HepG2 (cell line): ENCODE data around the gene RAC3. TPM values are rescaled to one million over a fixed set of nuclear protein-coding genes. Genes with fewer than 3 reads are reported as not detected.
A peak's percentile ranks its signal among the peaks of the same experiment; 100 is the strongest.

Source experiments
- ATF7-NPFF ChIP-seq: sonication (generic); formaldehyde crosslinking; IDR thresholded peaks from 2 replicates; pipeline ENCODE4 v1.8.1; 2023; ENCODE audit warnings: mild to moderate bottlenecking, low read depth, missing genetic modification reagents, moderate library complexity
- KDM3A ChIP-seq: IDR thresholded peaks from 2 replicates; pipeline ENCODE4 v1.6.1; 2018; ENCODE audit warnings: low read depth, missing compliant biosample characterization
- KLF15 ChIP-seq: sonication (generic); formaldehyde crosslinking; IDR thresholded peaks from 2 replicates; pipeline ENCODE4 v1.8.1; 2023; ENCODE audit warnings: borderline replicate concordance, mild to moderate bottlenecking, inconsistent platforms, missing genetic modification reagents, mixed read lengths
- MXD1 ChIP-seq: sonication (generic); formaldehyde crosslinking; IDR thresholded peaks from 2 replicates; pipeline ENCODE4 v1.4.0; 2020; ENCODE audit warnings: mild to moderate bottlenecking, missing genetic modification reagents
- NFE2L2 ChIP-seq: fragments of 150-350 bp; IDR thresholded peaks from 2 replicates; pipeline ENCODE4 v1.6.1; 2014; ENCODE audit warnings: low read length
- POGZ ChIP-seq: sonication (generic); formaldehyde crosslinking; IDR thresholded peaks from 2 replicates; pipeline ENCODE4 v1.4.0; 2020; ENCODE audit warnings: mild to moderate bottlenecking, missing genetic modification reagents
- REXO4 ChIP-seq: sonication (generic); formaldehyde crosslinking; IDR thresholded peaks from 2 replicates; pipeline ENCODE4 v1.8.0; 2022; ENCODE audit warnings: missing genetic modification reagents, mild to moderate bottlenecking, borderline replicate concordance
- ZHX1 ChIP-seq: sonication (generic); formaldehyde crosslinking; IDR thresholded peaks from 2 replicates; pipeline ENCODE4 v1.8.1; 2022; ENCODE audit warnings: low read depth, mild to moderate bottlenecking, missing genetic modification reagents
- ZHX2 ChIP-seq, 2 experiments: sonication (generic) in 1 of 2; formaldehyde crosslinking in 1 of 2; IDR thresholded peaks; 2 replicates each; pipeline versions ENCODE4 v1.6.1 to v1.9.0; 2014 to 2022; ENCODE audit warnings: antibody characterized with exemption in 1 of 2, borderline replicate concordance in 1 of 2, inconsistent platforms in 1 of 2, low read depth in 1 of 2, missing genetic modification reagents in 1 of 2
- ZNF331 ChIP-seq: sonication (generic); formaldehyde crosslinking; IDR thresholded peaks from 2 replicates; pipeline ENCODE4 v1.4.0; 2020; ENCODE audit warnings: missing genetic modification reagents
- ZSCAN25 ChIP-seq: sonication (generic); formaldehyde crosslinking; IDR thresholded peaks from 2 replicates; pipeline ENCODE4 v1.8.0; 2022; ENCODE audit warnings: mild to moderate bottlenecking, missing genetic modification reagents
- polyA plus RNA-seq, 8 experiments: library from polyadenylated mRNA; depleted of rRNA in 3 of 8; stranded (reverse) in 7 of 8; unstranded in 1 of 8; fragments of >200 nt; fragmentation: Illumina TruSeq in 4 of 8; extraction: Trizol in 4 of 8; gene quantifications; 2 replicates each; pipeline versions ENCODE4 v1.2.1 to v1.2.3, GENCODE V29; 2011 to 2016; ENCODE audit warnings: low read depth in 4 of 8, missing spikeins in 1 of 8, mixed read lengths in 1 of 8; ENCODE audit not compliant: insufficient read depth in 1 of 8
- total RNA-seq, 5 experiments: library from RNA; depleted of rRNA; stranded (reverse); fragments of >200 nt; fragmentation: Illumina TruSeq; extraction: Trizol; gene quantifications; 2 replicates each; pipeline ENCODE4 v1.2.3, GENCODE V29; 2016; ENCODE audit warnings: low read depth in 1 of 5
- TF ChIP-seq, protein P1 (sequence below): sonication (generic); formaldehyde crosslinking; IDR thresholded peaks from 2 replicates; pipeline ENCODE4 v1.4.0; 2020; ENCODE audit warnings: missing genetic modification reagents

RAC3 gene
- total and polyA plus RNA-seq, 2 of the 13 experiments (the other 11 are each of a cell fraction or from before 2014, with no cell fraction given): 10.5 to 21.3 TPM

- TF ChIP-seq ZHX2 (IDR thresholded peaks at IDR 0.05; ENCODE audit: low read depth) (0 out of 2 replicates have a peak, but pooled peaks have one; percentile 18), ZHX2 (CRISPR knock-in tag; IDR thresholded peaks at IDR 0.05; ENCODE audit: borderline replicate concordance) (no peak), MXD1 (0 out of 2 replicates have a peak, but pooled peaks have one; percentile 18), ZNF331 (CRISPR knock-in tag) (no peak), NFE2L2 (no peak), KDM3A (CRISPR knock-in tag) (peak; percentile 62; the same call in 1 of the 2 replicates), ZHX1 (CRISPR knock-in tag) (peak; percentile 96), ATF7-NPFF (CRISPR knock-in tag) (0 out of 2 replicates have a peak, but pooled peaks have one; percentile 41), KLF15 (CRISPR knock-in tag) (no peak), REXO4 (CRISPR knock-in tag) (no peak), ZSCAN25 (no peak), POGZ (CRISPR knock-in tag) (0 out of 2 replicates have a peak, but pooled peaks have one; percentile 17)
- TF ChIP-seq, protein P1, sequence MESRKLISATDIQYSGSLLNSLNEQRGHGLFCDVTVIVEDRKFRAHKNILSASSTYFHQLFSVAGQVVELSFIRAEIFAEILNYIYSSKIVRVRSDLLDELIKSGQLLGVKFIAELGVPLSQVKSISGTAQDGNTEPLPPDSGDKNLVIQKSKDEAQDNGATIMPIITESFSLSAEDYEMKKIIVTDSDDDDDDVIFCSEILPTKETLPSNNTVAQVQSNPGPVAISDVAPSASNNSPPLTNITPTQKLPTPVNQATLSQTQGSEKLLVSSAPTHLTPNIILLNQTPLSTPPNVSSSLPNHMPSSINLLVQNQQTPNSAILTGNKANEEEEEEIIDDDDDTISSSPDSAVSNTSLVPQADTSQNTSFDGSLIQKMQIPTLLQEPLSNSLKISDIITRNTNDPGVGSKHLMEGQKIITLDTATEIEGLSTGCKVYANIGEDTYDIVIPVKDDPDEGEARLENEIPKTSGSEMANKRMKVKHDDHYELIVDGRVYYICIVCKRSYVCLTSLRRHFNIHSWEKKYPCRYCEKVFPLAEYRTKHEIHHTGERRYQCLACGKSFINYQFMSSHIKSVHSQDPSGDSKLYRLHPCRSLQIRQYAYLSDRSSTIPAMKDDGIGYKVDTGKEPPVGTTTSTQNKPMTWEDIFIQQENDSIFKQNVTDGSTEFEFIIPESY (CRISPR knock-in tag): peak; percentile 100
These were observed 792 bp upstream of the RAC3 start (continued) for GRCh38 chr17:82030470-82031302.
